K562 (cell line): Measurements from ENCODE around the gene KTI12. TPM values are rescaled to one million over a fixed set of nuclear protein-coding genes. Genes with fewer than 3 reads are reported as not detected.
A peak's percentile ranks its signal among the peaks of the same experiment; 100 is the strongest.

ENCODE experiments used
- ATF3 ChIP-seq, 2 experiments: fragments of 450-650 bp in 1 of 2; sonication (generic) in 1 of 2; formaldehyde crosslinking in 1 of 2; IDR thresholded peaks in 1 of 2; conservative IDR thresholded peaks in 1 of 2; 2 replicates each; pipeline versions ENCODE4 v1.6.1 to v1.8.1; 2016 to 2023; ENCODE audit warnings: mild to moderate bottlenecking in 2 of 2, moderate library complexity in 2 of 2, inconsistent platforms in 1 of 2, missing genetic modification reagents in 1 of 2
- CBFB ChIP-seq: sonication (generic); formaldehyde crosslinking; IDR thresholded peaks from 2 replicates; pipeline ENCODE4 v1.4.0; 2020; ENCODE audit warnings: mild to moderate bottlenecking, missing genetic modification reagents
- CEBPG ChIP-seq, 3 experiments: fragments of 200-800 bp in 1 of 3; sonication (Bioruptor generic) in 1 of 3; sonication (generic) in 1 of 3; formaldehyde crosslinking in 1 of 3; IDR thresholded peaks in 2 of 3; conservative IDR thresholded peaks in 1 of 3; 2 replicates each; pipeline versions ENCODE4 v1.6.1 to v1.8.0; 2016 to 2022; ENCODE audit warnings: missing compliant biosample characterization in 2 of 3, missing genetic modification characterization in 2 of 3, mild to moderate bottlenecking in 1 of 3, missing genetic modification reagents in 1 of 3
- E2F8 ChIP-seq: fragments of 450-650 bp; IDR thresholded peaks from 2 replicates; pipeline ENCODE4 v1.7.1; 2018; ENCODE audit warnings: mild to moderate bottlenecking, low read depth; ENCODE audit not compliant: partially characterized antibody
- ETV6 ChIP-seq, 3 experiments: fragments of 150-350 bp in 1 of 3; sonication (generic) in 1 of 3; formaldehyde crosslinking in 1 of 3; IDR thresholded peaks; 2 replicates each; pipeline versions ENCODE4 v1.6.1 to v1.8.0; 2014 to 2022; ENCODE audit warnings: borderline replicate concordance in 2 of 3, low read depth in 2 of 3, antibody characterized with exemption in 1 of 3, low read length in 1 of 3, mild to moderate bottlenecking in 1 of 3, missing genetic modification reagents in 1 of 3
- FUS ChIP-seq: fragments of 200-400 bp; formaldehyde crosslinking; optimal IDR thresholded peaks from 2 replicates; pipeline ENCODE3; 2017; ENCODE audit warnings: low read depth, low read length
- KDM1A ChIP-seq, 2 experiments: fragments of 450-650 bp; IDR thresholded peaks; 2 replicates each; pipeline ENCODE4 v1.6.1; 2016; ENCODE audit warnings: mild to moderate bottlenecking in 2 of 2
- MAX ChIP-seq: sonication (generic); formaldehyde crosslinking; IDR thresholded peaks from 2 replicates; pipeline ENCODE4 v1.9.0; 2022; ENCODE audit warnings: mild to moderate bottlenecking, missing genetic modification reagents
- MCM2 ChIP-seq: fragments of 450-650 bp; IDR thresholded peaks from 2 replicates; pipeline ENCODE4 v1.6.1; 2017; ENCODE audit warnings: low read depth, mild to moderate bottlenecking
- MLLT1 ChIP-seq, 2 experiments: fragments of 450-650 bp; IDR thresholded peaks; 2 replicates each; pipeline ENCODE4 v1.6.1; 2016
- MTF1 ChIP-seq: fragments of 250-450 bp; sonication (Bioruptor Pico); IDR thresholded peaks from 2 replicates; pipeline ENCODE4 v1.9.0; 2021; ENCODE audit warnings: moderate library complexity, mild to moderate bottlenecking, inconsistent platforms, borderline replicate concordance
- NR1H2 ChIP-seq: sonication (generic); formaldehyde crosslinking; IDR thresholded peaks from 2 replicates; pipeline ENCODE4 v1.4.0; 2020; ENCODE audit warnings: mild to moderate bottlenecking, missing genetic modification reagents
- SNIP1 ChIP-seq: fragments of 450-650 bp; IDR thresholded peaks from 2 replicates; pipeline ENCODE4 v1.7.1; 2017; ENCODE audit warnings: low read depth, mild to moderate bottlenecking
- SOX6 ChIP-seq: fragments of 450-650 bp; IDR thresholded peaks from 2 replicates; pipeline ENCODE4 v1.6.1; 2014; ENCODE audit warnings: mild to moderate bottlenecking
- TCFL5 ChIP-seq: fragments of 250-450 bp; sonication (Bioruptor Pico); conservative IDR thresholded peaks from 2 replicates; pipeline ENCODE4 v1.6.1; 2021; ENCODE audit warnings: mild to moderate bottlenecking, moderate library complexity, matching md5 sums
- ZNF354B ChIP-seq: fragments of 250-450 bp; sonication (Bioruptor Pico); IDR thresholded peaks from 2 replicates; pipeline ENCODE4 v1.4.0; 2020
- ZNF445 ChIP-seq: fragments of 250-450 bp; sonication (Bioruptor Pico); IDR thresholded peaks from 2 replicates; pipeline ENCODE4 v1.4.0; 2020; ENCODE audit warnings: low read depth, mild to moderate bottlenecking, moderate library complexity
- polyA plus RNA-seq, 8 experiments: library from polyadenylated mRNA; depleted of rRNA in 4 of 8; stranded (reverse) in 5 of 8; unstranded in 3 of 8; fragments of >200 nt; fragmentation: Nextera tagmentation in 2 of 8; fragmentation: Illumina TruSeq in 1 of 8; extraction: Ambion mirVana in 2 of 8; extraction: Trizol in 1 of 8; gene quantifications; 2 replicates each; pipeline versions ENCODE4 v1.2.1 to v1.2.3, GENCODE V29; 2011 to 2014; ENCODE audit warnings: inconsistent platforms in 1 of 8, missing spikeins in 1 of 8
- total RNA-seq, 7 experiments: library from RNA; depleted of rRNA in 6 of 7; stranded (reverse); fragments of >200 nt in 6 of 7; fragmentation: Illumina TruSeq in 2 of 7; extraction: Trizol in 2 of 7; gene quantifications; 2 replicates each; pipeline versions ENCODE4 v1.2.1 to v1.2.3, GENCODE V29; 2011 to 2021; ENCODE audit warnings: low replicate concordance in 1 of 7
- TF ChIP-seq, protein P1 (sequence below): conservative IDR thresholded peaks from 2 replicates; pipeline ENCODE4 v1.6.1; 2011; ENCODE audit warnings: low read depth, mild to moderate bottlenecking, low read length; ENCODE audit not compliant: control insufficient read depth

Gene KTI12
- total and polyA plus RNA-seq, 9 of the 15 experiments (the other 6 are each of a cell fraction or from before 2014, with no cell fraction given), result 3.1 to 22.8 (median 11.6) TPM

GRCh38 chr1:52033190-52034049 lies at the start of gene KTI12 (continued):
- TF ChIP-seq E2F8 (peak; percentile 98), MCM2 (no peak), ATF3 (IDR thresholded peaks at IDR 0.05) (no peak), ATF3 (CRISPR knock-in tag; conservative IDR thresholded peaks at IDR 0.05) (peak; percentile 12), MLLT1 (IDR thresholded peaks at IDR 0.05) (peak in 1 of 2 experiments; percentile 24; a peak in 2 of 4 replicates), NR1H2 (0 out of 2 replicates have a peak, but pooled peaks have one; percentile 80), ETV6 (IDR thresholded peaks at IDR 0.05; ENCODE audit: borderline replicate concordance in 1 of 2, low read depth in 2 of 2, low read length in 1 of 2) (peak in 1 of 2 experiments; percentile 86; a peak in 3 of 4 replicates), ETV6 (CRISPR knock-in tag; IDR thresholded peaks at IDR 0.05; ENCODE audit: borderline replicate concordance) (peak; percentile 55; the same call in 1 of the 2 replicates), KDM1A (IDR thresholded peaks at IDR 0.05) (no peak), TCFL5 (CRISPR knock-in tag) (0 out of 2 replicates have a peak, but pooled peaks have one; percentile 23), MAX (CRISPR knock-in tag) (peak; percentile 94), SOX6 (0 out of 2 replicates have a peak, but pooled peaks have one; percentile 20), SNIP1 (peak; percentile 16; the same call in 1 of the 2 replicates), ZNF445 (CRISPR knock-in tag) (0 out of 2 replicates have a peak, but pooled peaks have one; percentile 18), FUS (peak; percentile 83), CEBPG (CRISPR knock-in tag; IDR thresholded peaks at IDR 0.05) (peak; percentile 67), CEBPG (tag; conservative IDR thresholded peaks at IDR 0.05 in 1 of 2, IDR thresholded peaks at IDR 0.05 in 1 of 2) (no peak), ZNF354B (0 out of 2 replicates have a peak, but pooled peaks have one; percentile 24), MTF1 (CRISPR knock-in tag) (no peak), CBFB (CRISPR knock-in tag) (peak; percentile 85; the same call in 1 of the 2 replicates)
- TF ChIP-seq, protein P1, sequence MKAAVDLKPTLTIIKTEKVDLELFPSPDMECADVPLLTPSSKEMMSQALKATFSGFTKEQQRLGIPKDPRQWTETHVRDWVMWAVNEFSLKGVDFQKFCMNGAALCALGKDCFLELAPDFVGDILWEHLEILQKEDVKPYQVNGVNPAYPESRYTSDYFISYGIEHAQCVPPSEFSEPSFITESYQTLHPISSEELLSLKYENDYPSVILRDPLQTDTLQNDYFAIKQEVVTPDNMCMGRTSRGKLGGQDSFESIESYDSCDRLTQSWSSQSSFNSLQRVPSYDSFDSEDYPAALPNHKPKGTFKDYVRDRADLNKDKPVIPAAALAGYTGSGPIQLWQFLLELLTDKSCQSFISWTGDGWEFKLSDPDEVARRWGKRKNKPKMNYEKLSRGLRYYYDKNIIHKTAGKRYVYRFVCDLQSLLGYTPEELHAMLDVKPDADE, result peak; percentile 79
